GM19467 (cell line): ENCODE data around the gene SYNPO2L.
"Not testable (repeated sequence)": the region's sequence is repeated elsewhere in the genome, so short reads cannot be mapped to it uniquely, and the experiment has no call there.

Experiments
- ATAC-seq: cut with Tn5 transposase; IDR thresholded peaks from one replicate; pipeline ENCODE4 v1.9.1; 2021; ENCODE audit warnings: mild to moderate bottlenecking, moderate library complexity; ENCODE audit not compliant: unreplicated experiment

SYNPO2L gene, protein sequence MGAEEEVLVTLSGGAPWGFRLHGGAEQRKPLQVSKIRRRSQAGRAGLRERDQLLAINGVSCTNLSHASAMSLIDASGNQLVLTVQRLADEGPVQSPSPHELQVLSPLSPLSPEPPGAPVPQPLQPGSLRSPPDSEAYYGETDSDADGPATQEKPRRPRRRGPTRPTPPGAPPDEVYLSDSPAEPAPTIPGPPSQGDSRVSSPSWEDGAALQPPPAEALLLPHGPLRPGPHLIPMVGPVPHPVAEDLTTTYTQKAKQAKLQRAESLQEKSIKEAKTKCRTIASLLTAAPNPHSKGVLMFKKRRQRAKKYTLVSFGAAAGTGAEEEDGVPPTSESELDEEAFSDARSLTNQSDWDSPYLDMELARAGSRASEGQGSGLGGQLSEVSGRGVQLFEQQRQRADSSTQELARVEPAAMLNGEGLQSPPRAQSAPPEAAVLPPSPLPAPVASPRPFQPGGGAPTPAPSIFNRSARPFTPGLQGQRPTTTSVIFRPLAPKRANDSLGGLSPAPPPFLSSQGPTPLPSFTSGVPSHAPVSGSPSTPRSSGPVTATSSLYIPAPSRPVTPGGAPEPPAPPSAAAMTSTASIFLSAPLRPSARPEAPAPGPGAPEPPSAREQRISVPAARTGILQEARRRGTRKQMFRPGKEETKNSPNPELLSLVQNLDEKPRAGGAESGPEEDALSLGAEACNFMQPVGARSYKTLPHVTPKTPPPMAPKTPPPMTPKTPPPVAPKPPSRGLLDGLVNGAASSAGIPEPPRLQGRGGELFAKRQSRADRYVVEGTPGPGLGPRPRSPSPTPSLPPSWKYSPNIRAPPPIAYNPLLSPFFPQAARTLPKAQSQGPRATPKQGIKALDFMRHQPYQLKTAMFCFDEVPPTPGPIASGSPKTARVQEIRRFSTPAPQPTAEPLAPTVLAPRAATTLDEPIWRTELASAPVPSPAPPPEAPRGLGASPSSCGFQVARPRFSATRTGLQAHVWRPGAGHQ

DNA sequence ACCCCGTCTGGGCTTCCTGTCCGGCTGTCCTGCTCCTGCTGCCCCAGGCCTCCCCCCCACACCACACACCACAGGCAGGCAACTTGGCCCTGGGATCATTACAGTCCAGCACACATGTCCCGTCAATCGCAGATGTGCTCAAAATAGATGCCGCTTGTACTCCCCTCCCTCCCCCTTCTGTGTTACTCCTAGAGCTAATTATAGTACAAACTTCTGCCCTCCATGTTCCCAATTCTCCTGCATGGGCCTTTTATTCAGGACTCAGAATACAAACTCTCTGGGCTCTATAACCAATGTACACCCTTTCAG is at the start of gene SYNPO2L:
SYNPO2L (minus strand) TSS at position 40 of the 309 bp plus-strand sequence. CDS start 107 bp downstream, outside the sequence.
- ATAC-seq, result no peak

- ATAC-seq, result not testable (repeated sequence)
Observed at GRCh38 chr10:73703924-73704323, 48.1 kb upstream of the SYNPO2L start.

- ATAC-seq, result not testable (repeated sequence)
Observed at GRCh38 chr10:73698819-73699218, 43.0 kb upstream of the SYNPO2L start.

DNA sequence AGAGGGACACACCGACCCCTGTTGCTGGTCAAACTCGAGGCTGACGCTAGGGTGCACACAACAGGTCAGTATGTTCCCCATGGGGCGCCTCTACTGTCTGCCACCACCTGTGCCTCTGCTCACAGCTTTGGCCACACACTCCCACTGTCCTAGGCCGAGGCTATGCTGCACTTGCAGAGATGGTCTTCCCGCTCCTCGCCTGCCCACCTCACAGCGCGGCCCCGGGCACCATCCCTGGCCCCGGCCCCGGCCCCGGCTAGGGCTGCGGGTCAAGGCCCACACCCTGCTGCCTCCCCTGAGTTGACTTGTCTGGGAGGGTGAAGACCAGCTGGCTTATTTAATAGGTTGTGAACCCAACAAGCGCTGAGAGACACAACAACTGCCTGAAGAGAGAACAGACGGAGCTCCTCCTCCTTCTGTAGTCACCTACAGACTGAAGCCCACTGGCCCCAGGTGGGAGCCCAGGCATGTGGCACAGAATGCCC is 41.9 kb upstream of the SYNPO2L start, which contains the start of gene AGAP5:
AGAP5 (minus strand) TSS at position 435 of the 485 bp plus-strand sequence; CDS start at position 81, 354 bp downstream.
- not testable (repeated sequence) for ATAC-seq

- ATAC-seq, result not testable (repeated sequence)
Observed at GRCh38 chr10:73695302-73695701, 39.5 kb upstream of the SYNPO2L start.

DNA sequence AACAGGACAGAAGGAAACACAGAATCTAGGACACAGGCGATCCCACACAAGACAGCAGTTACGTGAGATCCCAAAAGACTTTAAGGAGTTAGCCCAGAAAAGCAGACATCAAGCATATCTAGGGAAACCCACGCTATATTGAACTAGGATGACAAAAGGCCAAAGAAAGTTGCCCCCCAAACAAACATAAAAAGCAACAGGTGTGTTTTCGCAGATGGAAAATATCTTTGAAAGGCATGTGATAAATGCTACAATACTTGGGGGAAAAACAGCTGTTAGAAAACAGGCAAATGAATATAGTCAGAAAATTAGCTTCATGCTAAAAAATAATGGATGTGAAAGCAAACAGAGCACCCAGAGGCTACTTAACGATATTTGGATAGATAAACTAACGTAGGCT is 34.9 kb upstream of the SYNPO2L start:
- not testable (repeated sequence) for ATAC-seq

DNA sequence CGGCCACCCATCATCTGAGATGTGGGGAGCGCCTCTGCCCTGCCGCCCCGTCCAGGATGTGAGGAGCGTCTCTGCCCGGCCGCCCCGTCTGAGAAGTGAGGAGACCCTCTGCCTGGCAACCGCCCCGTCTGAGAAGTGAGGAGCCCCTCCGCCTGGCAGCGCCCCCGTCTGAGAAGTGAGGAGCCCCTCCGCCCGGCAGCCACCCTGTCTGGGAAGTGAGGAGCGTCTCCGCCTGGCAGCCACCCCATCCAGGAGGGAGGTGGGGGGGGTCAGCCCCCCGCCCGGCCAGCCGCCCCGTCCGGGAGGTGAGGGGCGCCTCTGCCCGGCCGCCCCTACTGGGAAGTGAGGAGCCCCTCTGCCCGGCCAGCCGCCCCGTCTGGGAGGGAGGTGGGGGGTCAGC is 33.8 kb upstream of the SYNPO2L start:
- not testable (repeated sequence) for ATAC-seq

DNA sequence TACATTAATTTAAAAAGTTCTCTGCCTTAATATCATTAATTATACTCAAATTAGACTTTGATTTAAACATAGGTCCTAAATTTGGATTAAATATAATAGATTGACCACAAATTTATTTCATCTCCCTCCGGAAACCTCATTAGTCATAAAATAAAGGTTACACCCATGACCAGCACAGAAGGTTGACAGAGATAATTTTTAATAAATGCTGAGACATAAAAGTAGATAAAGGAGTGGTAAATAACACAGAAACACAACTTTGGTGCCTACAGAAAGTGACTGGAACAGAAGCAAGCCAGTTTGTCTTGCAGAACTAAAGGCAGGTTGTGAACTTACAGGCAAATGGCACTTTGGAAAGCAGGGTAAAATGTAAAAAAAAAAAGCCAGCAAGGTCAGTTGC is 31.8 kb upstream of the SYNPO2L start:
- not testable (repeated sequence) for ATAC-seq

DNA sequence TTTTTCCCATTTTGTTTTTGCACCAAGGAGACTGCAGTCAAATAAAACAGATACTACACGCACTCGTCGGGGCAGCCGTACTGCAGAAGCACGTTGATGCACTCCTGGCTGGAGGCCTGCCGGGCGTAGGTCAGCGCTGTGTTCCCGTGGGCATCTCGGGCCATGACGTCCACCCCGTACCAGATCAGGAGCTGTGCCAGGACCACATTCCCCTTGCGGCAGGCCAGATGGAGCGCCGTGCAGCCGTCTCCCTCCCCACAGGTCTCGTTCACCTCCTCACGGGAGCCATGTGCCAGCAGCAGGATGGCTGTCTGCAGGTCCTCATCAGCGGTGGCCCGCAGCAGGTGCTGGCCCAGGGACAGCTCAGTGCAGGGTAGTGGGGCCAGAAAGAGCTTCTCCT is 18.7 kb upstream of the SYNPO2L start:
- not testable (repeated sequence) for ATAC-seq

- not testable (repeated sequence) for ATAC-seq
Observed at GRCh38 chr10:73668378-73668777, 12.5 kb upstream of the SYNPO2L start.

DNA sequence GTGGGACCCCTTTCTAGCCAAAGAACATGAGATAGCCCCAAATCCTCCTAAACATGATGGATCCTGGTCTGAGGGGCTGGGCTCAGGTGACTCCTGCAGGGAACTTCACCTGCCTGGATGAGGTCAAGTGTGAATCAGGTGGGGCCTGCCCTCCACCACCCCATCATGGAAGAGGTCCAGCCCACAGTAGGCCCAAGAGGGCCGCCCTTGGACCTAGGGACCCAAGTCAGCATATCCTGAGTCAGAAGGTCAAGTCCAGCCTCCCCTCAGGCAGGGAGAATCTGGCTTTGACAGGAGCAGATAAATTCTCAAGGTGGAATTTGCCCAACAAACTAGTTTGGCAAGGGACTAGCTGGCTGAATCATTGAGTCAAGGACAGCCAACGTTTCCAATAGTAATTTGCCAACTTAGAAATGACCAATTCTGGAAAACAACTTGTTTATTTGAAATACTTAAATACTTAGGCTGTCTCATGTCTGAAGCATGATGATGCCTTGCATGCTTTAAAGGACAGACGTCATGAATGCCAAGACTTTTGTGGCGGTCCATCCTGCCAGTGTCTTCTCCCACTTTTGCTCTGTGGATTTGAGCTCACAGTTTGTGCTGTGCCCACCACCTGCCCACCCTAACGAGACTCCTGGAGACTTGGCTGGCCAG is 10.5 kb upstream of the SYNPO2L start:
- not testable (repeated sequence) for ATAC-seq

DNA sequence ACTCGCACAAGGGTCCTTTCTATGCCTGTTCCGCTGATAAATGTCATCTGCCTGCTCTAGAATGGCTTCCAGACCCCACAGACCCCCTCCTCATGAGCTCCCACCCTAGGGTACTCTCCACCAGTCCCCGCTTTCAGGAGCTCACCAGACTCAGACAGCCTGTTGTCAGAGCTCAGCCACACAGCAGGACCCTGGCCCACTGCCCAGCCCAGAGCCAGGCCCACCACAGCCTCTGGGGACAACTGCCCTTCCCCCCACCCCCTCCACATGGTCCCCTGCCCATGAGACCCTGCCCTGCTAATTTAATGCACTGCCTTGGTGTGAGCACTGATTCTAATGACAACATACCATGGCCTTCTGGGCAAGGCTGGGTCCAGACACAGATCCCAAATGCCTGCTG is 9.8 kb upstream of the SYNPO2L start:
- ATAC-seq, result not testable (repeated sequence)

- not testable (repeated sequence) for ATAC-seq
Observed at GRCh38 chr10:73664156-73665040, 8.6 kb upstream of the SYNPO2L start.

- not testable (repeated sequence) for ATAC-seq
Observed at GRCh38 chr10:73663621-73664020, 7.8 kb upstream of the SYNPO2L start.

DNA sequence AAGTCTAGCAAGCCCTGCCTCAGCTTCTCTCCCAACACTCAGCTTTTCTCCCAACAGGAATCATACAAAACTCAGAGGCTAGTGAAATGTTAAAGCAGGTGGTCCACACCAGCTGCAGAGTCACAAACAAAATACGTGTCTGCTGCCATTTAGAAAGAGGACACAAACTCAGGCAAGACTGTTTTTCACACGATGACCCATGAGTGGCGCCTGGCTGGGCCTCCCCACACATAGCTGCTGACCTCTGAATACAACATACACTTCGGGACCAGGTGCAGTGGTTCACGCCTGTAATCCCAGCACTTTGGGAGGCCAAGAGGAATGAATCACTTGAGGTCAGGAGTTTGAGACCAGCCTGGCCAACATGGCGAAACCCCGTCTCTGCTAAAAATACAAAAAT is 6.9 kb upstream of the SYNPO2L start:
- ATAC-seq, result not testable (repeated sequence)

GRCh38 chr10:73655257-73655989 is 406 bp downstream of the SYNPO2L start:
- no peak for ATAC-seq

DNA sequence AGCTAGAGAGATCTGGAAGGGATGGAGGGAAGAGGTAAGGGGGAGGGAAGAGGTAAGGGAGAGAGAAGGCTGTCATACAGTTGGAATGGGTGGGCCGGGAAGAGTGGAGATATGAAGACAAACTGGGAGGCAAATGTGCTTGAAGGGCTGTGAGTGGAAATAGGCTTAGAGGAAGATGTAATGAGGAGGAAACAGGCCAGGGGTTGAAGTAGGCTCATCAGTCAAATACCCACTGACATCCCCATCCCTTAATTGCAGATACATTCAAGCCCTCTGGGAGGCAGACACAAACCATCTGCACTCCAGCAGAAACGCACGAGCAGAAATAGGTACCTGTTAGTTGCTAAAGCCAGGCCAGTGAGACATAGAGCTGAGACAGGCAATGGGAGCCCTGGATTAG is 2.1 kb downstream of the SYNPO2L start:
- no peak for ATAC-seq

- no peak for ATAC-seq
Observed at GRCh38 chr10:73653195-73653594, 2.6 kb downstream of the SYNPO2L start.
